OCI-LY1 (cell line): ENCODE results near the gene GPR62.

Experiments
- EZH2 ChIP-seq: fragments of 200-600 bp; sonication (generic), shearing (Covaris generic); IDR thresholded peaks from 2 replicates; pipeline ENCODE4 v1.8.0; 2017; ENCODE audit warnings: borderline replicate concordance, mixed run types, mild to moderate bottlenecking, antibody characterized with exemption, low read length, moderate library complexity, mixed read lengths
- TF ChIP-seq, protein P1 (sequence below): fragments of 200-600 bp; sonication (generic), shearing (Covaris generic); IDR thresholded peaks from 2 replicates; pipeline ENCODE4 v1.5.1; 2017; ENCODE audit warnings: mild to moderate bottlenecking, antibody characterized with exemption, low read length, moderate library complexity, mixed read lengths

DNA sequence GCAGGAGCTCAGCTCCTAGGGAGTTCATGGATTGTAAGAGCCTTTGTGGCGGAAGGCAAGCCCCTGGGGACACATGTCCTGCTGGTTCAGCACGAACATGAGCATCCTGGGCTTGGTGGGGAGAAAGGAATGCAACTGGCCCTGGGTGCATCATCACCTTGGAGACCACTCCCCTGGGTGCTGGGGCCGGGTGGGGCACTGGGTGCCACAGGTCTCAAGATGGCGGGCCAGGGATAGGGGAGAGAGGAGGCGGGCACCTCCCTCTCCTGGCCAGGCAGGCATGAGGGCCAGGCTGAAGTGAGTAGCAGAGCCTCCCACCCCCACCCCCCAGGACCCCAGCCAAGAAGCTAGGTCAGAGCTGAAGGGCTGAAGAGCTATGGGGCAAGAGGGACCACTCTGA lies 11.3 kb downstream of the GPR62 start:
- TF ChIP-seq, protein P1, sequence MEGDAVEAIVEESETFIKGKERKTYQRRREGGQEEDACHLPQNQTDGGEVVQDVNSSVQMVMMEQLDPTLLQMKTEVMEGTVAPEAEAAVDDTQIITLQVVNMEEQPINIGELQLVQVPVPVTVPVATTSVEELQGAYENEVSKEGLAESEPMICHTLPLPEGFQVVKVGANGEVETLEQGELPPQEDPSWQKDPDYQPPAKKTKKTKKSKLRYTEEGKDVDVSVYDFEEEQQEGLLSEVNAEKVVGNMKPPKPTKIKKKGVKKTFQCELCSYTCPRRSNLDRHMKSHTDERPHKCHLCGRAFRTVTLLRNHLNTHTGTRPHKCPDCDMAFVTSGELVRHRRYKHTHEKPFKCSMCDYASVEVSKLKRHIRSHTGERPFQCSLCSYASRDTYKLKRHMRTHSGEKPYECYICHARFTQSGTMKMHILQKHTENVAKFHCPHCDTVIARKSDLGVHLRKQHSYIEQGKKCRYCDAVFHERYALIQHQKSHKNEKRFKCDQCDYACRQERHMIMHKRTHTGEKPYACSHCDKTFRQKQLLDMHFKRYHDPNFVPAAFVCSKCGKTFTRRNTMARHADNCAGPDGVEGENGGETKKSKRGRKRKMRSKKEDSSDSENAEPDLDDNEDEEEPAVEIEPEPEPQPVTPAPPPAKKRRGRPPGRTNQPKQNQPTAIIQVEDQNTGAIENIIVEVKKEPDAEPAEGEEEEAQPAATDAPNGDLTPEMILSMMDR = no peak
- TF ChIP-seq EZH2 = no peak
